Measurements from ENCODE around the gene NEIL3.

GRCh38 chr4:177267911-177268310, 41.8 kb upstream of the NEIL3 start:
- no peak for TF ChIP-seq EZH2 (IDR thresholded peaks at IDR 0.05; ENCODE audit: low read length, missing control alignments)
- TF ChIP-seq CTCF (conservative IDR thresholded peaks at IDR 0.05 in 1 of 2, IDR thresholded peaks at IDR 0.05 in 1 of 2; ENCODE audit: low read depth in 1 of 2, low read length in 2 of 2): no peak
